Colonic mucosa (tissue), 4 donors: Measurements from ENCODE around the gene PLCB1. TPM values are rescaled to one million over a fixed set of nuclear protein-coding genes. Genes with fewer than 3 reads are reported as not detected.

Experiments
- DNase-seq: peaks from one replicate; pipeline ENCODE4 v3.0.0-alpha.2; 2020
- H3K27ac ChIP-seq: fragments of 200-600 bp; one replicate; pipeline ENCODE4 v1.8.0; 2021
- H3K27me3 ChIP-seq: fragments of 200-600 bp; one replicate; pipeline ENCODE4 v1.8.0; 2021
- H3K36me3 ChIP-seq: fragments of 200-600 bp; one replicate; pipeline ENCODE4 v1.8.0; 2021
- H3K4me1 ChIP-seq: fragments of 200-600 bp; one replicate; pipeline ENCODE4 v1.8.0; 2021; ENCODE audit warnings: mild to moderate bottlenecking
- H3K4me3 ChIP-seq: fragments of 200-600 bp; one replicate; pipeline ENCODE4 v1.8.0; 2021
- H3K9ac ChIP-seq, 2 donors: one replicate each; pipeline ENCODE4 v1.7.0; 2013; ENCODE audit warnings: control low read depth in 2 of 2, low read depth in 2 of 2, low read length in 2 of 2
- H3K9me3 ChIP-seq: fragments of 200-600 bp; one replicate; pipeline ENCODE4 v1.8.0; 2021
- CTCF ChIP-seq: fragments of 200-600 bp; IDR thresholded peaks from one replicate; pipeline ENCODE4 v1.8.0; 2022; ENCODE audit warnings: antibody characterized with exemption, mild to moderate bottlenecking
- intact Hi-C: fragments of 100-400 bp; cut with DNase I; formaldehyde crosslinking; loops from one replicate; pipeline ENCODE4 v1.14.1; 2022
- total RNA-seq, 2 donors: library from RNA; stranded (reverse); fragmentation: NEBNext Ultra II Directional in 1 of 2; extraction: Animal tissue kit (Norgen Biotek cat#: 25700) in 1 of 2; gene quantifications; one replicate each; pipeline ENCODE4 v1.2.1, GENCODE V29; 2021
- donor health status: healthy.
- donor health status: DM: no; HTN: no; CAD: no.
- donor health status: DM: no; HTN: no; CAD: no.

PLCB1 gene
- total RNA-seq, 2 donors from 2014 or later, result 8.3 to 9.6 TPM

GRCh38 chr20:8877294-8877693 is 745.2 kb downstream of the PLCB1 start:
- H3K9me3 ChIP-seq, result no peaks in the 10 kb centered on the region
- H3K4me1 ChIP-seq, result no peaks in the 10 kb centered on the region
- no peak overlapping the region for H3K9ac ChIP-seq
- no peak for TF ChIP-seq CTCF
- no peaks in the 10 kb centered on the region for H3K27me3 ChIP-seq
- H3K27ac ChIP-seq, result no peak overlapping the region
- H3K4me3 ChIP-seq, result no peak overlapping the region
- no peaks in the 10 kb centered on the region for H3K36me3 ChIP-seq
- intact Hi-C loops, result no loop called here
- DNase-seq, result no peak

GRCh38 chr20:8879669-8880068 is 747.6 kb downstream of the PLCB1 start:
- no peak overlapping the region for H3K27ac ChIP-seq
- no peak overlapping the region for H3K4me3 ChIP-seq
- H3K4me1 ChIP-seq, result no peaks in the 10 kb centered on the region
- no peaks in the 10 kb centered on the region for H3K9me3 ChIP-seq
- H3K9ac ChIP-seq, result no peak overlapping the region
- no peaks in the 10 kb centered on the region for H3K27me3 ChIP-seq
- intact Hi-C loops, result no loop called here
- no peak for DNase-seq
- TF ChIP-seq CTCF, result no peak
- H3K36me3 ChIP-seq, result no peaks in the 10 kb centered on the region

- TF ChIP-seq CTCF, result no peak
- H3K4me1 ChIP-seq, result no peaks in the 10 kb centered on the region
These were observed 748.2 kb downstream of the PLCB1 start for GRCh38 chr20:8880085-8880853.

GRCh38 chr20:8891039-8891438 is 759.0 kb downstream of the PLCB1 start:
- no peak for DNase-seq
- H3K9ac ChIP-seq, result no peak overlapping the region
- H3K27ac ChIP-seq, result no peak overlapping the region
- intact Hi-C loops, result no loop called here
- H3K4me1 ChIP-seq, result no peaks in the 10 kb centered on the region
- TF ChIP-seq CTCF, result no peak
- H3K36me3 ChIP-seq, result no peaks in the 10 kb centered on the region
- H3K9me3 ChIP-seq, result no peaks in the 10 kb centered on the region
- H3K27me3 ChIP-seq, result no peaks in the 10 kb centered on the region
- no peak overlapping the region for H3K4me3 ChIP-seq

More at GRCh38 chr20:8880085-8880853, 748.2 kb downstream of the PLCB1 start:
- Histone ChIP-seq H3K4me3 (no peak overlapping the region), H3K9ac (no peak overlapping the region), H3K27ac (no peak overlapping the region), H3K9me3 (no peaks in the 10 kb centered on the region), H3K36me3 (no peaks in the 10 kb centered on the region), H3K27me3 (no peaks in the 10 kb centered on the region)
- intact Hi-C loops, result no loop called here
- DNase-seq, result no peak

- Histone ChIP-seq H3K36me3 (no peaks in the 10 kb centered on the region), H3K27ac (no peak overlapping the region), H3K9ac (no peak overlapping the region), H3K9me3 (no peaks in the 10 kb centered on the region), H3K4me3 (no peak overlapping the region), H3K27me3 (no peaks in the 10 kb centered on the region), H3K4me1 (no peaks in the 10 kb centered on the region)
- DNase-seq, result no peak
- no peak for TF ChIP-seq CTCF
- intact Hi-C loops, result no loop called here
These were observed 763.4 kb downstream of the PLCB1 start for GRCh38 chr20:8895472-8895871.
